HUES48 (cell line): Measurements from ENCODE around the gene HMOX1.

Source experiments
- H3K27ac ChIP-seq: one replicate; pipeline ENCODE4 v1.7.0; 2013; ENCODE audit warnings: low read depth, low read length, inconsistent platforms
- H3K27me3 ChIP-seq: 2 replicates; pipeline ENCODE4 v1.6.1; 2013; ENCODE audit warnings: mild to moderate bottlenecking, low read length; ENCODE audit not compliant: control insufficient read depth, insufficient read depth
- H3K36me3 ChIP-seq: 2 replicates; pipeline ENCODE4 v1.6.1; 2013; ENCODE audit warnings: low read length; ENCODE audit not compliant: control insufficient read depth, insufficient read depth
- H3K4me1 ChIP-seq: 2 replicates; pipeline ENCODE4 v1.6.1; 2013; ENCODE audit warnings: mild to moderate bottlenecking, low read length; ENCODE audit not compliant: control insufficient read depth, insufficient read depth
- H3K4me3 ChIP-seq: 2 replicates; pipeline ENCODE4 v1.5.1; 2013; ENCODE audit warnings: mild to moderate bottlenecking, low read depth, low read length
- H3K9ac ChIP-seq: 2 replicates; pipeline ENCODE4 v1.6.1; 2013; ENCODE audit warnings: mild to moderate bottlenecking, low read depth, low read length, moderate library complexity
- H3K9me3 ChIP-seq: 2 replicates; pipeline ENCODE4 v1.6.1; 2013; ENCODE audit warnings: low read length; ENCODE audit not compliant: control insufficient read depth, insufficient read depth

The HMOX1 gene

DNA sequence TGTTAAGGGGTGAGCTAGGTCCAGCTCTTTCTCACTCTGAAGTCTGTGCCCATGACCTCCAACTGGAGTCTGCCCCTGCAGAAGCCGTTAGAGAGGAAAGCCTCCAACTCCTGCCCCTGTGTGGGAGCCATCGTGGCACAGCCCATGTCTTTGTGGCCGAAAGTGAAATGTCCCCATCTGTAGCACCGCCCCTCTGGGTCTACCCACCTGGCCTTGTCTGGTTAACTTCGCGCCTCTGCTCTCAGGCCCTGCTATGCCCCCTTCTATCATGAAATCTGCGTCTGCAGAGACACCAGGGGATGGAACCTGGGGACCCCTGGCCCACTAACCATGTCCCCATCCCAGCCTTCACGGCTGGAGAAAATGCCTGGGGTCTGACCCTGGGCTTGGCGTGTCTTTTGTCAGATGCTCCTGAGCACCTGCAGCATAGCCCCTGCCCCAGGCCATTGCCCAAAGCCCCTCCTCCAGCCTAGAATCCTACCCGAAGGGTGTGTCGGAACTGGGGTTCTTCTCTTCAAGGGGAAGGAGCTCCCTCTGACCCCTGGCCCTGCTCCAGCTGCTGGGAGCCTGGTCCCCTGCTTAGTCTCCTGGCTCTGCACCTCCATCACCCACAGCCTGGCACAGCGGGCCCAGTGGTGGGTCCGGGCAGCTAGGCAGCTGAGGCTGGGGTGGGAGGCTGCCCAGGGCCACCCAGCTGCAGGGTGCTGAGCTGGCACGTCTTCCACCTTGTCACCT, 35.8 kb upstream of the HMOX1 start:
- Histone ChIP-seq H3K9ac (no peak overlapping the region), H3K36me3 (no peaks in the 10 kb centered on the region; the same call in 1 of the 2 replicates), H3K4me3 (no peak overlapping the region), H3K27ac (no peak overlapping the region), H3K4me1 (no peaks in the 10 kb centered on the region), H3K9me3 (no peaks in the 10 kb centered on the region), H3K27me3 (no peaks in the 10 kb centered on the region)

GRCh38 chr22:35345808-35346505, 34.9 kb upstream of the HMOX1 start:
- Histone ChIP-seq H3K36me3 (no peaks in the 10 kb centered on the region; the same call in 1 of the 2 replicates), H3K9me3 (no peaks in the 10 kb centered on the region), H3K9ac (no peak overlapping the region), H3K27me3 (no peaks in the 10 kb centered on the region), H3K4me1 (peaks cover 4% of the 10 kb centered on the region; the same call in 1 of the 2 replicates), H3K27ac (no peak overlapping the region), H3K4me3 (no peak overlapping the region)

GRCh38 chr22:35346596-35347220, 34.2 kb upstream of the HMOX1 start:
- Histone ChIP-seq H3K4me3 (no peak overlapping the region), H3K27ac (no peak overlapping the region), H3K9me3 (no peaks in the 10 kb centered on the region), H3K27me3 (peaks cover 5% of the 10 kb centered on the region), H3K36me3 (no peaks in the 10 kb centered on the region), H3K9ac (no peak overlapping the region), H3K4me1 (peaks cover 10% of the 10 kb centered on the region; the same call in 1 of the 2 replicates)

DNA sequence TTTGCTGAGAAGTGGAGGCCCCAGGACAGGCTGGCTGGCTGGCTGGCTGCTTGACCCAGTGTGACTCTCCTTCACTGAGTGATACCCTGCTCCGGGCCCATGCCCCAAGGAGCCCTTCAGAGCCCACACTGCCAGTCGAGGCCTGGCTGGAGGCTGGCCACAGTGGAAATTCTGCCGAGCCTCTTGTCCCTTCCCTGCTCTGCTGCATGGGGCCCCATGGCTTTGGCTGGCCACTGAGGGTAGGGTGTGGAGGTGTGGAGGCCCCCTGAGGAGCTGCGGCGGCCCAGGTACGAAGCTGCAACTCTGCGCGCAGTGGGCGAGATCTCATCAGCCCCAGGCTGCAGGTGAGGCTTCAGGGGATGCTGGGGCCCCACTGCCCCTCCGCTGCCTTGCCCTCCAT, 33.4 kb upstream of the HMOX1 start:
- Histone ChIP-seq H3K27me3 (peaks cover 6% of the 10 kb centered on the region), H3K4me1 (peaks cover 10% of the 10 kb centered on the region; the same call in 1 of the 2 replicates), H3K27ac (no peak overlapping the region), H3K9me3 (no peaks in the 10 kb centered on the region), H3K9ac (no peak overlapping the region), H3K36me3 (no peaks in the 10 kb centered on the region), H3K4me3 (no peak overlapping the region)

- peaks cover 10% of the 10 kb centered on the region; the same call in 1 of the 2 replicates for H3K4me1 ChIP-seq
- H3K9ac ChIP-seq: no peak overlapping the region
- H3K4me3 ChIP-seq: no peak overlapping the region
- H3K36me3 ChIP-seq: no peaks in the 10 kb centered on the region
- H3K27ac ChIP-seq: no peak overlapping the region
- H3K9me3 ChIP-seq: no peaks in the 10 kb centered on the region
- H3K27me3 ChIP-seq: peaks cover 6% of the 10 kb centered on the region
Observed at GRCh38 chr22:35348026-35348590, 32.8 kb upstream of the HMOX1 start.

- H3K4me1 ChIP-seq: peaks cover 10% of the 10 kb centered on the region; the same call in 1 of the 2 replicates
- no peaks in the 10 kb centered on the region for H3K36me3 ChIP-seq
- H3K9me3 ChIP-seq: no peaks in the 10 kb centered on the region
- H3K27me3 ChIP-seq: peaks cover 6% of the 10 kb centered on the region
- H3K9ac ChIP-seq: no peak overlapping the region
- H3K27ac ChIP-seq: no peak overlapping the region
- no peak overlapping the region for H3K4me3 ChIP-seq
Observed at GRCh38 chr22:35348703-35349102, 32.2 kb upstream of the HMOX1 start.

GRCh38 chr22:35349368-35349703, 31.6 kb upstream of the HMOX1 start:
- no peak overlapping the region for H3K4me3 ChIP-seq
- H3K9me3 ChIP-seq: no peaks in the 10 kb centered on the region
- peaks cover 10% of the 10 kb centered on the region; the same call in 1 of the 2 replicates for H3K4me1 ChIP-seq
- H3K27ac ChIP-seq: no peak overlapping the region
- H3K36me3 ChIP-seq: no peaks in the 10 kb centered on the region
- no peak overlapping the region; the same call in 1 of the 2 replicates for H3K9ac ChIP-seq
- H3K27me3 ChIP-seq: peaks cover 6% of the 10 kb centered on the region

GRCh38 chr22:35349704-35350538, 31.0 kb upstream of the HMOX1 start:
- Histone ChIP-seq H3K9ac (no peak overlapping the region; the same call in 1 of the 2 replicates), H3K27ac (no peak overlapping the region)

GRCh38 chr22:35350539-35351503, 30.1 kb upstream of the HMOX1 start:
- Histone ChIP-seq H3K36me3 (no peaks in the 10 kb centered on the region), H3K9ac (peak overlapping the region; percentile 55), H3K27ac (no peak overlapping the region), H3K27me3 (peaks cover 6% of the 10 kb centered on the region), H3K4me1 (peaks cover 10% of the 10 kb centered on the region; the same call in 1 of the 2 replicates), H3K9me3 (no peaks in the 10 kb centered on the region), H3K4me3 (peak overlapping the region; percentile 77)

More at GRCh38 chr22:35349704-35350538, 31.0 kb upstream of the HMOX1 start:
- Histone ChIP-seq H3K4me1 (peaks cover 10% of the 10 kb centered on the region; the same call in 1 of the 2 replicates), H3K36me3 (no peaks in the 10 kb centered on the region), H3K4me3 (no peak overlapping the region), H3K27me3 (peaks cover 6% of the 10 kb centered on the region), H3K9me3 (no peaks in the 10 kb centered on the region)
